ENCODE data around the gene PGAM1.

DNA sequence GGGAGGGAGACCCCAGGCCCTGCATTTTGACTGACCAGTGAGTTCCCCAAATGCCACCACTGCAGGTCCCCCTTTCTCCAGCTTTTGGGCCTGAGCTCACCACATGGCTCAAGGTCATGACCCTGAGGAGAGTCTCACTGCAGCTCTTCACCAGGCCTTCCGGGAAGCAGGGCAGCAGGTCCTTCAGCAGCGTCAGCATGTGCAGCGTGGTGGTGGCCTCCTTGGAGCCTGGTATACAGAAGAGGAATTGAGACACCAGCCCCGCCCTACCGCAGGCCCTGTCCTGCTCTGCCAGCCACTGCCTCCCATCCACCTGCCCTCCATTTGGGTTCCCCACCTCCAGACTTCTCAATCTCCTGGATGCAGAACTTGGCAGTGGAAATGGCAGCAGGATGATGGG, 37.8 kb upstream of the PGAM1 start:
- TF ChIP-seq, protein P1, sequence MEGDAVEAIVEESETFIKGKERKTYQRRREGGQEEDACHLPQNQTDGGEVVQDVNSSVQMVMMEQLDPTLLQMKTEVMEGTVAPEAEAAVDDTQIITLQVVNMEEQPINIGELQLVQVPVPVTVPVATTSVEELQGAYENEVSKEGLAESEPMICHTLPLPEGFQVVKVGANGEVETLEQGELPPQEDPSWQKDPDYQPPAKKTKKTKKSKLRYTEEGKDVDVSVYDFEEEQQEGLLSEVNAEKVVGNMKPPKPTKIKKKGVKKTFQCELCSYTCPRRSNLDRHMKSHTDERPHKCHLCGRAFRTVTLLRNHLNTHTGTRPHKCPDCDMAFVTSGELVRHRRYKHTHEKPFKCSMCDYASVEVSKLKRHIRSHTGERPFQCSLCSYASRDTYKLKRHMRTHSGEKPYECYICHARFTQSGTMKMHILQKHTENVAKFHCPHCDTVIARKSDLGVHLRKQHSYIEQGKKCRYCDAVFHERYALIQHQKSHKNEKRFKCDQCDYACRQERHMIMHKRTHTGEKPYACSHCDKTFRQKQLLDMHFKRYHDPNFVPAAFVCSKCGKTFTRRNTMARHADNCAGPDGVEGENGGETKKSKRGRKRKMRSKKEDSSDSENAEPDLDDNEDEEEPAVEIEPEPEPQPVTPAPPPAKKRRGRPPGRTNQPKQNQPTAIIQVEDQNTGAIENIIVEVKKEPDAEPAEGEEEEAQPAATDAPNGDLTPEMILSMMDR (IDR thresholded peaks at IDR 0.05), result no peak
- no peak for TF ChIP-seq POLR2AphosphoS5 (IDR thresholded peaks at IDR 0.05)
- no peak for TF ChIP-seq EP300 (IDR thresholded peaks at IDR 0.05)
- no peak for TF ChIP-seq POLR2A (IDR thresholded peaks at IDR 0.05)

Measured in sigmoid colon (tissue), 4 donors.